HepG2 (cell line): Measurements from ENCODE around the gene KNL1. TPM values are rescaled to one million over a fixed set of nuclear protein-coding genes. Genes with fewer than 3 reads are reported as not detected.

Experiments
- ATAC-seq: fragments of 200-7000 bp; cut with Tn5 transposase; 3 replicates; pipeline ENCODE4 v1.9.1; 2020; ENCODE audit warnings: mild to moderate bottlenecking, moderate library complexity
- BruUV-seq: library from RNA; stranded (reverse); fragments of 400-500 nt; replicated peaks from 2 replicates; lab custom pipeline; 2021; lab: Mats Ljungman, UMichigan
- CTCF ChIA-PET: fragments of 300-600 bp; formaldehyde crosslinking; extraction: SDS; loops from one replicate; lab custom pipeline; 2021; ENCODE audit warnings: low total read pairs, inconsistent platforms, low intra/inter-chr PET ratio; lab: Yijun Ruan, JAX
- POLR2A ChIA-PET: fragments of 350-600 bp; sonication (Branson Sonifier 250); formaldehyde crosslinking; loops from one replicate; lab custom pipeline; 2020; ENCODE audit warnings: antibody characterized with exemption, inconsistent platforms; lab: Yijun Ruan, JAX
- DNase-seq: peaks from one replicate; pipeline ENCODE4 v3.0.0-alpha.2; 2015; ENCODE audit warnings: low spot score
- FAIRE-seq: peaks from 3 replicates; lab custom pipeline; 2011; peaks lifted over from hg19 to GRCh38; lab: Jason Lieb, UNC
- H2AFZ ChIP-seq: one replicate; pipeline ENCODE4 v1.6.1; 2011; ENCODE audit warnings: low read length, inconsistent platforms
- H3K27ac ChIP-seq: fragments of 300-600 bp; 3 replicates; pipeline ENCODE4 v1.8.0; 2011; ENCODE audit warnings: mixed run types, mild to moderate bottlenecking, mixed read lengths, low read length, inconsistent platforms; ENCODE audit not compliant: insufficient read depth; ENCODE audit errors: extremely low read length
- H3K27me3 ChIP-seq, 2 experiments: fragments of 200-600 bp in 1 of 2; 2 replicates in 1 of 2; 3 replicates in 1 of 2; pipeline versions ENCODE4 v1.6.0 to v1.8.0; 2011; ENCODE audit warnings: low read length in 2 of 2, mild to moderate bottlenecking in 2 of 2, moderate library complexity in 2 of 2, inconsistent platforms in 1 of 2; ENCODE audit not compliant: insufficient read depth in 2 of 2, control insufficient read depth in 1 of 2
- H3K36me3 ChIP-seq, 2 experiments: fragments of 200-600 bp in 1 of 2; replicated peaks in 1 of 2; 2 replicates in 1 of 2; 3 replicates in 1 of 2; pipeline versions ENCODE4 v1.5.1 to v1.8.0; 2011; ENCODE audit warnings: low read length in 2 of 2, inconsistent platforms in 1 of 2; ENCODE audit not compliant: insufficient read depth in 2 of 2, control insufficient read depth in 1 of 2
- H3K4me1 ChIP-seq: 2 replicates; pipeline ENCODE4 v1.5.1; 2012; ENCODE audit warnings: low read length, inconsistent platforms; ENCODE audit not compliant: insufficient read depth
- H3K4me2 ChIP-seq: 2 replicates; pipeline ENCODE4 v1.6.0; 2011; ENCODE audit warnings: low read depth, low read length, inconsistent platforms
- H3K4me3 ChIP-seq, 3 experiments: fragments of 200-600 bp in 1 of 3; sonication (generic), shearing (Covaris generic) in 1 of 3; replicated peaks in 1 of 3; 2 replicates each; pipeline ENCODE4 v1.5.1; 2011 to 2016; ENCODE audit warnings: low read length in 3 of 3, inconsistent platforms in 2 of 3, low read depth in 2 of 3, mild to moderate bottlenecking in 2 of 3, control low read depth in 1 of 3, mixed read lengths in 1 of 3; ENCODE audit not compliant: insufficient read depth in 1 of 3
- H3K79me2 ChIP-seq: one replicate; pipeline ENCODE4 v1.6.1; 2011; ENCODE audit warnings: low read length, inconsistent platforms; ENCODE audit not compliant: insufficient read depth
- H3K9ac ChIP-seq: 2 replicates; pipeline ENCODE4 v1.6.0; 2011; ENCODE audit warnings: mild to moderate bottlenecking, low read depth, low read length, inconsistent platforms; ENCODE audit not compliant: insufficient read depth
- H3K9me3 ChIP-seq: 2 replicates; pipeline ENCODE4 v1.5.1; 2012; ENCODE audit warnings: mild to moderate bottlenecking, low read length
- H4K20me1 ChIP-seq: 2 replicates; pipeline ENCODE4 v1.6.0; 2011; ENCODE audit warnings: inconsistent platforms, mild to moderate bottlenecking, low read length, moderate library complexity; ENCODE audit not compliant: insufficient read depth
- CREM ChIP-seq, 2 experiments: sonication (generic) in 1 of 2; formaldehyde crosslinking in 1 of 2; IDR thresholded peaks; 2 replicates each; pipeline versions ENCODE4 v1.4.0 to v1.6.1; 2016 to 2020; ENCODE audit warnings: antibody characterized with exemption in 1 of 2, mild to moderate bottlenecking in 1 of 2, missing genetic modification reagents in 1 of 2
- GTF3A ChIP-seq: sonication (generic); formaldehyde crosslinking; conservative IDR thresholded peaks from 2 replicates; pipeline ENCODE4 v1.4.0; 2020; ENCODE audit warnings: mild to moderate bottlenecking, missing genetic modification reagents
- HOXA3 ChIP-seq: sonication (generic); formaldehyde crosslinking; IDR thresholded peaks from 2 replicates; pipeline ENCODE4 v1.5.0; 2020; ENCODE audit warnings: missing genetic modification reagents
- MYNN ChIP-seq: sonication (generic); formaldehyde crosslinking; IDR thresholded peaks from 2 replicates; pipeline ENCODE4 v1.4.0; 2020; ENCODE audit warnings: mild to moderate bottlenecking, low read depth, missing genetic modification reagents
- ZFP37 ChIP-seq: sonication (generic); formaldehyde crosslinking; IDR thresholded peaks from 2 replicates; pipeline ENCODE4 v1.4.0; 2020; ENCODE audit warnings: missing genetic modification reagents, borderline replicate concordance
- ZNF446 ChIP-seq: sonication (generic); formaldehyde crosslinking; IDR thresholded peaks from 2 replicates; pipeline ENCODE4 v1.5.0; 2020; ENCODE audit warnings: mild to moderate bottlenecking, missing genetic modification reagents
- WGBS: methylation state at CpG from one replicate; pipeline ENCODE4 v1.1.6; 2017; ENCODE audit warnings: low lambda C conversion rate; 5-methylcytosine and 5-hydroxymethylcytosine counted together
- in situ Hi-C: cut with HindIII; loops from 2 replicates; pipeline ENCODE4 v1.10.0; 2017; ENCODE audit warnings: low pct_unique_long_range_greater_than_20kb; ENCODE audit not compliant: extremely low pct_ligation_motif_present
- intact Hi-C: fragments of 100-400 bp; cut with micrococcal nuclease; formaldehyde crosslinking; loops from one replicate; pipeline ENCODE4 v1.10.0; 2022; ENCODE audit not compliant: unreplicated experiment
- polyA plus RNA-seq, 8 experiments: library from polyadenylated mRNA; depleted of rRNA in 3 of 8; stranded (reverse) in 7 of 8; unstranded in 1 of 8; fragments of >200 nt; fragmentation: Illumina TruSeq in 4 of 8; extraction: Trizol in 4 of 8; gene quantifications; 2 replicates each; pipeline versions ENCODE4 v1.2.1 to v1.2.3, GENCODE V29; 2011 to 2016; ENCODE audit warnings: low read depth in 4 of 8, missing spikeins in 1 of 8, mixed read lengths in 1 of 8; ENCODE audit not compliant: insufficient read depth in 1 of 8
- total RNA-seq, 5 experiments: library from RNA; depleted of rRNA; stranded (reverse); fragments of >200 nt; fragmentation: Illumina TruSeq; extraction: Trizol; gene quantifications; 2 replicates each; pipeline ENCODE4 v1.2.3, GENCODE V29; 2016; ENCODE audit warnings: low read depth in 1 of 5
- TF ChIP-seq, protein P1 (sequence below): sonication (generic); formaldehyde crosslinking; IDR thresholded peaks from 2 replicates; pipeline ENCODE4 v1.9.0; 2021; ENCODE audit warnings: mild to moderate bottlenecking, missing genetic modification reagents
- TF ChIP-seq, protein P2 (sequence below), 2 experiments: fragments of 450-650 bp in 1 of 2; sonication (generic) in 1 of 2; formaldehyde crosslinking in 1 of 2; IDR thresholded peaks; 2 replicates each; pipeline versions ENCODE4 v1.6.1 to v1.8.0; 2016 to 2022; ENCODE audit warnings: antibody characterized with exemption in 1 of 2, mild to moderate bottlenecking in 1 of 2, missing genetic modification reagents in 1 of 2

KNL1 gene
- total and polyA plus RNA-seq, 2 of the 13 experiments (the other 11 are each of a cell fraction or from before 2014, with no cell fraction given): 8.0 to 21.4 TPM

DNA sequence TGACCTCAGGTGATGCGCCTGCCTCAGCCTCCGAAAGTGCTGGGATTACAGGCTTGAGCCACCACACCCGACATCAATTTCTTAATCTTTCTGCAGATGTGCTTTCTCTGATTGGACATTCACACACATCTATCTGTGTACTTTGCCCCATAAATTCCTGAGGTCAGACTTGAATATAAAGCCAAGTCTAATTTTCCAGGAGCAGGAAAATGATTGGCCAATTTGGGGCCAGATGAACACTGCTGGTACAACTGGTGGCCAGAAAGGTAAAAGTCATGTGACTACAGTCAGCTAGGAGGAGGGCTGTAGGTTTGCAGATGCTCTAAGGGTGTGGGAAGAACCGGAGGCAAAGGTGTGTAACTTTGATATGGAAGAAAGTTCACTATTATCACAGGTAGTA, 97.7 kb downstream of the KNL1 start:
- DNase-seq (peak; percentile 21), FAIRE-seq (no peak), ATAC-seq (no peak)
- Histone ChIP-seq H3K4me3 (no peak overlapping the region), H3K27me3 (peaks cover 0 to 5% of the 10 kb centered on the region in 2 experiments; a peak in 1 of 5 replicates), H3K4me1 (peaks cover 18% of the 10 kb centered on the region), H3K9me3 (no peaks in the 10 kb centered on the region), H2AFZ (no peak overlapping the region), H4K20me1 (no peaks in the 10 kb centered on the region), H3K79me2 (peaks cover 13% of the 10 kb centered on the region), H3K36me3 (no peaks in the 10 kb centered on the region), H3K27ac (no peak overlapping the region), H3K4me2 (no peak overlapping the region), H3K9ac (no peak overlapping the region)
- in situ Hi-C loops (loop anchor here (10.0 kb wide), 1 partner anchor 203 kb away; the partner anchor contains the start of gene VPS18), intact Hi-C loops (loop anchor here (10.0 kb wide), 1 partner anchor 97 kb away; the partner anchor contains the start of gene KNL1)
- BruUV-seq: no TSS peak
- WGBS: 95% methylated on average over 4 of the region's 4 CpGs
- POLR2A ChIA-PET: no interaction called here
- CTCF ChIA-PET: no interaction called here
- TF ChIP-seq GTF3A (CRISPR knock-in tag) (no peak), HOXA3 (CRISPR knock-in tag) (no peak), ZFP37 (CRISPR knock-in tag) (no peak), ZNF446 (CRISPR knock-in tag) (no peak), MYNN (CRISPR knock-in tag) (no peak), CREM (IDR thresholded peaks at IDR 0.05) (no peak), CREM (CRISPR knock-in tag; IDR thresholded peaks at IDR 0.05) (no peak)
- TF ChIP-seq, protein P1, sequence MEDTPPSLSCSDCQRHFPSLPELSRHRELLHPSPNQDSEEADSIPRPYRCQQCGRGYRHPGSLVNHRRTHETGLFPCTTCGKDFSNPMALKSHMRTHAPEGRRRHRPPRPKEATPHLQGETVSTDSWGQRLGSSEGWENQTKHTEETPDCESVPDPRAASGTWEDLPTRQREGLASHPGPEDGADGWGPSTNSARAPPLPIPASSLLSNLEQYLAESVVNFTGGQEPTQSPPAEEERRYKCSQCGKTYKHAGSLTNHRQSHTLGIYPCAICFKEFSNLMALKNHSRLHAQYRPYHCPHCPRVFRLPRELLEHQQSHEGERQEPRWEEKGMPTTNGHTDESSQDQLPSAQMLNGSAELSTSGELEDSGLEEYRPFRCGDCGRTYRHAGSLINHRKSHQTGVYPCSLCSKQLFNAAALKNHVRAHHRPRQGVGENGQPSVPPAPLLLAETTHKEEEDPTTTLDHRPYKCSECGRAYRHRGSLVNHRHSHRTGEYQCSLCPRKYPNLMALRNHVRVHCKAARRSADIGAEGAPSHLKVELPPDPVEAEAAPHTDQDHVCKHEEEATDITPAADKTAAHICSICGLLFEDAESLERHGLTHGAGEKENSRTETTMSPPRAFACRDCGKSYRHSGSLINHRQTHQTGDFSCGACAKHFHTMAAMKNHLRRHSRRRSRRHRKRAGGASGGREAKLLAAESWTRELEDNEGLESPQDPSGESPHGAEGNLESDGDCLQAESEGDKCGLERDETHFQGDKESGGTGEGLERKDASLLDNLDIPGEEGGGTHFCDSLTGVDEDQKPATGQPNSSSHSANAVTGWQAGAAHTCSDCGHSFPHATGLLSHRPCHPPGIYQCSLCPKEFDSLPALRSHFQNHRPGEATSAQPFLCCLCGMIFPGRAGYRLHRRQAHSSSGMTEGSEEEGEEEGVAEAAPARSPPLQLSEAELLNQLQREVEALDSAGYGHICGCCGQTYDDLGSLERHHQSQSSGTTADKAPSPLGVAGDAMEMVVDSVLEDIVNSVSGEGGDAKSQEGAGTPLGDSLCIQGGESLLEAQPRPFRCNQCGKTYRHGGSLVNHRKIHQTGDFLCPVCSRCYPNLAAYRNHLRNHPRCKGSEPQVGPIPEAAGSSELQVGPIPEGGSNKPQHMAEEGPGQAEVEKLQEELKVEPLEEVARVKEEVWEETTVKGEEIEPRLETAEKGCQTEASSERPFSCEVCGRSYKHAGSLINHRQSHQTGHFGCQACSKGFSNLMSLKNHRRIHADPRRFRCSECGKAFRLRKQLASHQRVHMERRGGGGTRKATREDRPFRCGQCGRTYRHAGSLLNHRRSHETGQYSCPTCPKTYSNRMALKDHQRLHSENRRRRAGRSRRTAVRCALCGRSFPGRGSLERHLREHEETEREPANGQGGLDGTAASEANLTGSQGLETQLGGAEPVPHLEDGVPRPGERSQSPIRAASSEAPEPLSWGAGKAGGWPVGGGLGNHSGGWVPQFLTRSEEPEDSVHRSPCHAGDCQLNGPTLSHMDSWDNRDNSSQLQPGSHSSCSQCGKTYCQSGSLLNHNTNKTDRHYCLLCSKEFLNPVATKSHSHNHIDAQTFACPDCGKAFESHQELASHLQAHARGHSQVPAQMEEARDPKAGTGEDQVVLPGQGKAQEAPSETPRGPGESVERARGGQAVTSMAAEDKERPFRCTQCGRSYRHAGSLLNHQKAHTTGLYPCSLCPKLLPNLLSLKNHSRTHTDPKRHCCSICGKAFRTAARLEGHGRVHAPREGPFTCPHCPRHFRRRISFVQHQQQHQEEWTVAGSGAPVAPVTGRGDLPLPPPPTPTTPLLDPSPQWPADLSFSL (CRISPR knock-in tag): no peak
- TF ChIP-seq, protein P2, sequence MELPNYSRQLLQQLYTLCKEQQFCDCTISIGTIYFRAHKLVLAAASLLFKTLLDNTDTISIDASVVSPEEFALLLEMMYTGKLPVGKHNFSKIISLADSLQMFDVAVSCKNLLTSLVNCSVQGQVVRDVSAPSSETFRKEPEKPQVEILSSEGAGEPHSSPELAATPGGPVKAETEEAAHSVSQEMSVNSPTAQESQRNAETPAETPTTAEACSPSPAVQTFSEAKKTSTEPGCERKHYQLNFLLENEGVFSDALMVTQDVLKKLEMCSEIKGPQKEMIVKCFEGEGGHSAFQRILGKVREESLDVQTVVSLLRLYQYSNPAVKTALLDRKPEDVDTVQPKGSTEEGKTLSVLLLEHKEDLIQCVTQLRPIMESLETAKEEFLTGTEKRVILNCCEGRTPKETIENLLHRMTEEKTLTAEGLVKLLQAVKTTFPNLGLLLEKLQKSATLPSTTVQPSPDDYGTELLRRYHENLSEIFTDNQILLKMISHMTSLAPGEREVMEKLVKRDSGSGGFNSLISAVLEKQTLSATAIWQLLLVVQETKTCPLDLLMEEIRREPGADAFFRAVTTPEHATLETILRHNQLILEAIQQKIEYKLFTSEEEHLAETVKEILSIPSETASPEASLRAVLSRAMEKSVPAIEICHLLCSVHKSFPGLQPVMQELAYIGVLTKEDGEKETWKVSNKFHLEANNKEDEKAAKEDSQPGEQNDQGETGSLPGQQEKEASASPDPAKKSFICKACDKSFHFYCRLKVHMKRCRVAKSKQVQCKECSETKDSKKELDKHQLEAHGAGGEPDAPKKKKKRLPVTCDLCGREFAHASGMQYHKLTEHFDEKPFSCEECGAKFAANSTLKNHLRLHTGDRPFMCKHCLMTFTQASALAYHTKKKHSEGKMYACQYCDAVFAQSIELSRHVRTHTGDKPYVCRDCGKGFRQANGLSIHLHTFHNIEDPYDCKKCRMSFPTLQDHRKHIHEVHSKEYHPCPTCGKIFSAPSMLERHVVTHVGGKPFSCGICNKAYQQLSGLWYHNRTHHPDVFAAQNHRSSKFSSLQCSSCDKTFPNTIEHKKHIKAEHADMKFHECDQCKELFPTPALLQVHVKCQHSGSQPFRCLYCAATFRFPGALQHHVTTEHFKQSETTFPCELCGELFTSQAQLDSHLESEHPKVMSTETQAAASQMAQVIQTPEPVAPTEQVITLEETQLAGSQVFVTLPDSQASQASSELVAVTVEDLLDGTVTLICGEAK (IDR thresholded peaks at IDR 0.05): no peak
- TF ChIP-seq, protein P2 (CRISPR knock-in tag; IDR thresholded peaks at IDR 0.05): no peak
